HL-60 (cell line): Measurements from ENCODE around the gene CHRNG.

Experiments used
- DNase-seq, 2 experiments: peaks; one replicate each; pipeline ENCODE4 v3.0.0-alpha.2; 2010 to 2020; ENCODE audit warnings: low read depth in 1 of 2, low spot score in 1 of 2
- H3K27ac ChIP-seq: fragments of 250-450 bp; sonication (Bioruptor Pico); replicated peaks from 2 replicates; pipeline ENCODE4 v1.5.1; 2020; ENCODE audit warnings: mild to moderate bottlenecking, moderate library complexity
- H3K27me3 ChIP-seq: fragments of 250-450 bp; sonication (Bioruptor Pico); 2 replicates; pipeline ENCODE4 v1.5.1; 2021; ENCODE audit warnings: mild to moderate bottlenecking, moderate library complexity; ENCODE audit not compliant: insufficient read depth, poor library complexity, severe bottlenecking
- H3K4me3 ChIP-seq: replicated peaks from 2 replicates; pipeline ENCODE4 v1.5.1; 2011; ENCODE audit warnings: mild to moderate bottlenecking, control low read depth, low read length; ENCODE audit not compliant: insufficient read depth
- GABPA ChIP-seq: IDR thresholded peaks from 2 replicates; pipeline ENCODE4 v1.6.1; 2012; ENCODE audit warnings: low read depth
- POLR2AphosphoS5 ChIP-seq: IDR thresholded peaks from 2 replicates; pipeline ENCODE4 v1.6.1; 2012; ENCODE audit warnings: low read depth
- SPI1 ChIP-seq: IDR thresholded peaks from 2 replicates; pipeline ENCODE4 v1.6.1; 2012; ENCODE audit warnings: low read depth, mild to moderate bottlenecking, borderline replicate concordance
- TF ChIP-seq, protein P1 (sequence below): IDR thresholded peaks from one replicate; pipeline ENCODE4 v1.5.1; 2011; ENCODE audit warnings: low read length, control low read depth, inconsistent platforms; ENCODE audit not compliant: insufficient read depth
- TF ChIP-seq, protein P2 (sequence below): IDR thresholded peaks from 2 replicates; pipeline ENCODE4 v1.6.1; 2012; ENCODE audit warnings: low read depth; ENCODE audit not compliant: insufficient replicate concordance

CHRNG gene

DNA sequence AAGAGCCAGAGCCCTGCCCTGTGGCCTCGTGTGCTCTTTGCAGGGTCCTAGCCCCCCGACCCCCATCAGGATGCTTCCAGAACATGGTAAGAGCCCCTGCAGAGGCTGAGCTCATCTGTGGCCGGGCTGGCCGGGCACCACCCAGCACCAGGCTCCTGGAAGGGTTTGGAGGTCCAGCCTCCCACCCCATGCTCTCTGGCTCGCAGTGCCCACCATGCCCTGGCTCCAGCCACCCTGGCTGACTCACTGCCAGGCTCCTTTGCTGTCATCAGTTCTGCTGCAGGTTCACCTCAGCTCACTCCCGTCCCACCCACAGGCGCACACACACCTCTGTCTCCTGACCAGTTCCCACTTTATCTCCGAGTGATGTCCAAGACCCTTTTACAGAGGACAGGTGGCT is 48.5 kb downstream of the CHRNG start:
- DNase-seq, result no peak
- Histone ChIP-seq H3K27me3 (no peaks in the 10 kb centered on the region), H3K4me3 (no peak overlapping the region), H3K27ac (no peak overlapping the region)
- TF ChIP-seq POLR2AphosphoS5 (no peak), SPI1 (no peak), GABPA (no peak)
- TF ChIP-seq, protein P1, sequence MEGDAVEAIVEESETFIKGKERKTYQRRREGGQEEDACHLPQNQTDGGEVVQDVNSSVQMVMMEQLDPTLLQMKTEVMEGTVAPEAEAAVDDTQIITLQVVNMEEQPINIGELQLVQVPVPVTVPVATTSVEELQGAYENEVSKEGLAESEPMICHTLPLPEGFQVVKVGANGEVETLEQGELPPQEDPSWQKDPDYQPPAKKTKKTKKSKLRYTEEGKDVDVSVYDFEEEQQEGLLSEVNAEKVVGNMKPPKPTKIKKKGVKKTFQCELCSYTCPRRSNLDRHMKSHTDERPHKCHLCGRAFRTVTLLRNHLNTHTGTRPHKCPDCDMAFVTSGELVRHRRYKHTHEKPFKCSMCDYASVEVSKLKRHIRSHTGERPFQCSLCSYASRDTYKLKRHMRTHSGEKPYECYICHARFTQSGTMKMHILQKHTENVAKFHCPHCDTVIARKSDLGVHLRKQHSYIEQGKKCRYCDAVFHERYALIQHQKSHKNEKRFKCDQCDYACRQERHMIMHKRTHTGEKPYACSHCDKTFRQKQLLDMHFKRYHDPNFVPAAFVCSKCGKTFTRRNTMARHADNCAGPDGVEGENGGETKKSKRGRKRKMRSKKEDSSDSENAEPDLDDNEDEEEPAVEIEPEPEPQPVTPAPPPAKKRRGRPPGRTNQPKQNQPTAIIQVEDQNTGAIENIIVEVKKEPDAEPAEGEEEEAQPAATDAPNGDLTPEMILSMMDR, result no peak
- TF ChIP-seq, protein P2, sequence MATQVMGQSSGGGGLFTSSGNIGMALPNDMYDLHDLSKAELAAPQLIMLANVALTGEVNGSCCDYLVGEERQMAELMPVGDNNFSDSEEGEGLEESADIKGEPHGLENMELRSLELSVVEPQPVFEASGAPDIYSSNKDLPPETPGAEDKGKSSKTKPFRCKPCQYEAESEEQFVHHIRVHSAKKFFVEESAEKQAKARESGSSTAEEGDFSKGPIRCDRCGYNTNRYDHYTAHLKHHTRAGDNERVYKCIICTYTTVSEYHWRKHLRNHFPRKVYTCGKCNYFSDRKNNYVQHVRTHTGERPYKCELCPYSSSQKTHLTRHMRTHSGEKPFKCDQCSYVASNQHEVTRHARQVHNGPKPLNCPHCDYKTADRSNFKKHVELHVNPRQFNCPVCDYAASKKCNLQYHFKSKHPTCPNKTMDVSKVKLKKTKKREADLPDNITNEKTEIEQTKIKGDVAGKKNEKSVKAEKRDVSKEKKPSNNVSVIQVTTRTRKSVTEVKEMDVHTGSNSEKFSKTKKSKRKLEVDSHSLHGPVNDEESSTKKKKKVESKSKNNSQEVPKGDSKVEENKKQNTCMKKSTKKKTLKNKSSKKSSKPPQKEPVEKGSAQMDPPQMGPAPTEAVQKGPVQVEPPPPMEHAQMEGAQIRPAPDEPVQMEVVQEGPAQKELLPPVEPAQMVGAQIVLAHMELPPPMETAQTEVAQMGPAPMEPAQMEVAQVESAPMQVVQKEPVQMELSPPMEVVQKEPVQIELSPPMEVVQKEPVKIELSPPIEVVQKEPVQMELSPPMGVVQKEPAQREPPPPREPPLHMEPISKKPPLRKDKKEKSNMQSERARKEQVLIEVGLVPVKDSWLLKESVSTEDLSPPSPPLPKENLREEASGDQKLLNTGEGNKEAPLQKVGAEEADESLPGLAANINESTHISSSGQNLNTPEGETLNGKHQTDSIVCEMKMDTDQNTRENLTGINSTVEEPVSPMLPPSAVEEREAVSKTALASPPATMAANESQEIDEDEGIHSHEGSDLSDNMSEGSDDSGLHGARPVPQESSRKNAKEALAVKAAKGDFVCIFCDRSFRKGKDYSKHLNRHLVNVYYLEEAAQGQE, result no peak

DNA sequence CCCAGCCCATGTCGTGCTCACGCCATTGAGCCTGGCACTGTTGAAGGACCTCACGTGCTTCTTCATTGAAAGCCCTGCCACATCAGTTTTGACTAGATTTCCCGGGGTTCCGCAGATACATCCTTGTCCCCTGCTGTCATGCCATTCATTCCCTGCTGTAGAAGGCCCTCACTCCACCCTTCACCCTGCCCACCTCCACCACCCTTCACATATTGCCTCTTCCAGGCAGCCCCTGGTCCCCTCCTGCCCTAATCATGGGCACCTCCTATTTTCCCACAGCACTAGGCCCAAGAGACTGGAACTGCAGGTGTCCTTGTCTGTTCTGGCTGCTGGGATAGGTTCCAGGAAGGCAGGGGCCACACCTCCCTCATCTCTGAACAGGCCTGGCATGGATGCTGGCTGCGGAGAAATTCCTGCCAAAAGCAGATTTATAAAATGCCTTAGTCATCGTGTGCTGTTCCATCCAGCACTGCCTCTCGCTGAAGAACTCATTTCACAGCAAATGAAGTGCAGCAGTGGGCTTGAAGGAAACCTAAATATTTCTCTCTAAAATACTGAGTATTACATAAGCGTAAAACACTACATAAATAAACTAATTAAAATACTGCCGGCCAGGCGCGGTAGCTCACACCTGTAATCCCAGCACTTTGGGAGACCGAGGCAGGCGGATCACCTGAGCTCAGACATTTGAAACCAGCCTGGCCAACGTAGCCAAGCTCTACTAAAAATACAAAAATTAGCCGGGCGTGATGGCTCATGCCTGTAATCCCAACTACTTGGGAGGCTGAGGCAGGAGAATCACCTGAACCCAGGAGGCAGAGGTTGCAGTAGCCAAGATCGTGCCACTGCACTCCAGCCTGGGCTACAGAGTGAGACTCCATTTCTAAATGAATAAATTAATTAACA is 49.4 kb downstream of the CHRNG start:
- DNase-seq, result no peak
- H3K27ac ChIP-seq, result no peak overlapping the region
- TF ChIP-seq, protein P1, result no peak
- TF ChIP-seq POLR2AphosphoS5 (no peak), GABPA (no peak), SPI1 (no peak)
- no peaks in the 10 kb centered on the region for H3K27me3 ChIP-seq
- no peak overlapping the region for H3K4me3 ChIP-seq

DNA sequence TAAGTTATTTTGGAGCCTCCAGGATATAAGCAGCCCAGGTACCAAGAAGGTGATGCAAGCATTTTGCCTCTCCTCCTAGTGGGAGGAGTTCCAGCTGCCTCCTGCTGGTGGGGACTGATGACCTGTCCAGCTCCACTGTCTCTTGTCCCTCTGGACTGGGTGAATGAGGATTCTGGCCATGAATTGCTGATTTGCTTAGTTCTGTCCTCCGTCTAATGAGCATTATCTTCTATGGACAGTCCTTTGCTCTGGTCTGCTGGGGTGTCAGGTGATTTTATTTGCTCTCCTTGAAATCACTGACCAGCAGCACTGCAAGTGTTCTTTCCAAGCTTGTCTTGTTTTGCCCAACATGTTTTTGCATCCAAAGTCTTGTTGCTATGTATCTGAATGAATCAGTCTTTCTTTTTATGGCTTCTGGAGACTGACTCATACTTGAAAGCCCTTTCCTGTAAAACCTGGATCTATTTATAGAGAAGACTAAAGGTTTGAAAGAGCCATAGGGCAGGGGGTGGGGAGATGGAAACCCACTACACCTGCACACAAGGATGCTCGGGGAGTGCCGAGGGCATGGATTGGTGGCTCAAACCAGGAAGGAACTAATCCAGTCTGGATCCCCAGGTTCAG is 53.4 kb downstream of the CHRNG start:
- H3K4me3 ChIP-seq, result no peak overlapping the region
- no peaks in the 10 kb centered on the region for H3K27me3 ChIP-seq
- no peak overlapping the region for H3K27ac ChIP-seq
- no peak for TF ChIP-seq SPI1
- TF ChIP-seq GABPA, result no peak
- TF ChIP-seq, protein P2, result no peak
- TF ChIP-seq, protein P1, result no peak
- TF ChIP-seq POLR2AphosphoS5, result no peak
- DNase-seq, result no peak
